HTERT RPE-1 (cell line): ENCODE results near the gene WNK4.

Experiments used
- in situ Hi-C: fragments of 300-500 bp; cut with MboI; formaldehyde crosslinking; loops from 4 replicates; pipeline ENCODE4 v1.14.3; 2020; ENCODE audit warnings: low sequenced_read_pairs

The WNK4 gene

GRCh38 chr17:42795465-42795864 is 15.1 kb downstream of the WNK4 start:
- in situ Hi-C loops, result no loop called here

- in situ Hi-C loops, result no loop called here
Observed at GRCh38 chr17:42796066-42796758, 15.8 kb downstream of the WNK4 start.

- in situ Hi-C loops, result no loop called here
Observed at GRCh38 chr17:42797067-42798007, 16.9 kb downstream of the WNK4 start.

- in situ Hi-C loops, result no loop called here
Observed at GRCh38 chr17:42798011-42798382, 17.6 kb downstream of the WNK4 start.

- in situ Hi-C loops, result no loop called here
Observed at GRCh38 chr17:42798383-42799380, 18.3 kb downstream of the WNK4 start, which contains the start of the genes CNTD1 and COA3. CNTD1 (plus strand) TSS chr17:42798861; CDS start chr17:42799068, 207 bp downstream. COA3 (minus strand) TSS chr17:42798704; CDS start chr17:42798681, 23 bp downstream.

GRCh38 chr17:42803074-42803883 is 22.9 kb downstream of the WNK4 start:
- in situ Hi-C loops, result no loop called here

GRCh38 chr17:42804918-42805367 is 24.5 kb downstream of the WNK4 start:
- in situ Hi-C loops, result no loop called here

- in situ Hi-C loops, result no loop called here
Observed at GRCh38 chr17:42806249-42806648, 25.8 kb downstream of the WNK4 start.

- in situ Hi-C loops, result no loop called here
Observed at GRCh38 chr17:42809250-42809649, 28.8 kb downstream of the WNK4 start.

- in situ Hi-C loops, result no loop called here
Observed at GRCh38 chr17:42814633-42815399, 34.4 kb downstream of the WNK4 start.

GRCh38 chr17:42817866-42818265 is 37.5 kb downstream of the WNK4 start:
- in situ Hi-C loops, result no loop called here

GRCh38 chr17:42818379-42818778 is 38.0 kb downstream of the WNK4 start:
- in situ Hi-C loops, result no loop called here

GRCh38 chr17:42819939-42820535 is 39.6 kb downstream of the WNK4 start:
- in situ Hi-C loops, result no loop called here

- in situ Hi-C loops, result no loop called here
Observed at GRCh38 chr17:42821176-42821575, 40.8 kb downstream of the WNK4 start.

- in situ Hi-C loops, result no loop called here
Observed at GRCh38 chr17:42827472-42827871, 47.1 kb downstream of the WNK4 start.

GRCh38 chr17:42830971-42831370 is 50.6 kb downstream of the WNK4 start:
- in situ Hi-C loops, result no loop called here

- in situ Hi-C loops, result no loop called here
Observed at GRCh38 chr17:42832213-42832933, 52.0 kb downstream of the WNK4 start.
